ENCODE results near the gene PTGES.

DNA sequence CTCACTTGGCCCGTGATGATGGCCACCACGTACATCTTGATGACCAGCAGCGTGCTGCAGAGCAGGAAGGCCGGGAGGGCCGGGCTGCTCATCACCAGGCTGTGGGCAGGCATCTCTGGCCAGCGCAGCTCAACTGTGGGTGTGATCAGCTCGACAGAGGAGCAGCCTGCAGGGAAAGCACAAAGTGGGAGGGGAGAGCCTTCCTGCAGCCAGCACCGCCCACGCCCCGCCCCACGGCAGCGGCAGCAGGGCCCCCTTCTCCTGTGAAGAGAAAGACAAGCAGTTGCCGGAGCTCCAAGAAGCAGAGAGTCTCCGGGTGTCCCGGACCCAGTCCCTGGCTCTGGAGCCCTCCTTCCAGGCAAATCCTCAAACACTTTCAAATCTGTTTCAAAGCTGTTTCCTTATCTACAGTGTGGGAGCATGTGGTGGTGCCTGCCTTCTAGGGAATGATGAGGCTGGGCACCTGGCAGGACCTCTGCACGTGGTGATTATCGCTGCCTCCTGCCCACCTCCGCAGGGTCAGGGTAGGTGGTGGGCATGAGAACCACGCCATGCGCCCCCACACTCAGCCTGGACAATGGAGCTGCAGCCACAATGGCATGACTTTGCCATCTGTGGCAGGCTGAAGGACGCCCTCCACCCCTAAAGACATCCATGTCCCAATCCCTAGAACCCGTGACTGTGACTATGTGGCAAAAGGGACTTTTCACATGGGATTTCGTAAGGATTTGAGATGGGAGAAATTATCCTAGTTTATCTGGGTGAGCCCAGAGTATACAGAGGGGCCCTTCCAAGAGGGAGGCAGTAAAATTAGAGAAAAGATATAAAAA is at the start of gene PTGES:
- TF ChIP-seq, protein P1, sequence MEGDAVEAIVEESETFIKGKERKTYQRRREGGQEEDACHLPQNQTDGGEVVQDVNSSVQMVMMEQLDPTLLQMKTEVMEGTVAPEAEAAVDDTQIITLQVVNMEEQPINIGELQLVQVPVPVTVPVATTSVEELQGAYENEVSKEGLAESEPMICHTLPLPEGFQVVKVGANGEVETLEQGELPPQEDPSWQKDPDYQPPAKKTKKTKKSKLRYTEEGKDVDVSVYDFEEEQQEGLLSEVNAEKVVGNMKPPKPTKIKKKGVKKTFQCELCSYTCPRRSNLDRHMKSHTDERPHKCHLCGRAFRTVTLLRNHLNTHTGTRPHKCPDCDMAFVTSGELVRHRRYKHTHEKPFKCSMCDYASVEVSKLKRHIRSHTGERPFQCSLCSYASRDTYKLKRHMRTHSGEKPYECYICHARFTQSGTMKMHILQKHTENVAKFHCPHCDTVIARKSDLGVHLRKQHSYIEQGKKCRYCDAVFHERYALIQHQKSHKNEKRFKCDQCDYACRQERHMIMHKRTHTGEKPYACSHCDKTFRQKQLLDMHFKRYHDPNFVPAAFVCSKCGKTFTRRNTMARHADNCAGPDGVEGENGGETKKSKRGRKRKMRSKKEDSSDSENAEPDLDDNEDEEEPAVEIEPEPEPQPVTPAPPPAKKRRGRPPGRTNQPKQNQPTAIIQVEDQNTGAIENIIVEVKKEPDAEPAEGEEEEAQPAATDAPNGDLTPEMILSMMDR (IDR thresholded peaks at IDR 0.05; ENCODE audit: low read depth, low read length) = no peak
- TF ChIP-seq EZH2phosphoT487 (IDR thresholded peaks at IDR 0.05; ENCODE audit: low read depth) = no peak
